HCT116 (cell line): Measurements from ENCODE around the gene ELANE. TPM values are rescaled to one million over a fixed set of nuclear protein-coding genes. Genes with fewer than 3 reads are reported as not detected.

ENCODE experiments used
- ATAC-seq: fragments of 200-7000 bp; cut with Tn5 transposase; 2 replicates; pipeline ENCODE4 v1.9.1; 2020; ENCODE audit warnings: mild to moderate bottlenecking, moderate library complexity
- BruUV-seq: library from RNA; stranded (reverse); fragments of 400-500 nt; replicated peaks from 2 replicates; lab custom pipeline; 2021; lab: Mats Ljungman, UMichigan
- CTCF ChIA-PET: fragments of 300-600 bp; sonication (Branson Sonifier 250); formaldehyde crosslinking; loops from one replicate; lab custom pipeline; 2021; ENCODE audit warnings: antibody characterized with exemption; lab: Charles Lee
- POLR2A ChIA-PET: fragments of 300-600, 350-600 bp; sonication (Branson Sonifier 250); formaldehyde crosslinking; loops from one replicate; lab custom pipeline; 2021; ENCODE audit warnings: antibody characterized with exemption; lab: Charles Lee
- RAD21 ChIA-PET, 2 experiments: fragments of 300-600 bp; sonication (Branson Sonifier 250); formaldehyde crosslinking; loops; one replicate each; lab custom pipeline; 2023; ENCODE audit warnings: low total read pairs in 2 of 2; ENCODE audit not compliant: uncharacterized antibody in 2 of 2, unreplicated experiment in 2 of 2, low non-redundant PET in 1 of 2; lab: Charles Lee
- DNase-seq: peaks from one replicate; pipeline ENCODE4 v3.0.0-alpha.2; 2010; ENCODE audit warnings: low read depth, low spot score
- H2AFZ ChIP-seq: fragments of 200-600 bp; shearing (Covaris generic), sonication (generic); 2 replicates; pipeline ENCODE4 v1.6.1; 2017; ENCODE audit warnings: low read depth, mixed run types, mixed read lengths, antibody characterized with exemption, low read length; ENCODE audit not compliant: poor library complexity, severe bottlenecking
- H3K27ac ChIP-seq: 2 replicates; pipeline ENCODE4 v1.5.1; 2012; ENCODE audit warnings: low read depth, low read length
- H3K27me3 ChIP-seq: fragments of 200-600 bp; sonication (generic); 2 replicates; pipeline ENCODE4 v1.6.1; 2016; ENCODE audit warnings: mixed run types, low read length, mixed read lengths; ENCODE audit not compliant: insufficient read depth
- H3K36me3 ChIP-seq, 2 experiments: fragments of 200-500 bp in 1 of 2; fragments of 200-600 bp in 1 of 2; sonication (Bioruptor generic) in 1 of 2; sonication (generic) in 1 of 2; 2 replicates each; pipeline versions ENCODE4 v1.5.1 to v1.6.1; 2014 to 2016; ENCODE audit warnings: low read length in 2 of 2, inconsistent platforms in 1 of 2, mixed read lengths in 1 of 2, mixed run types in 1 of 2; ENCODE audit not compliant: insufficient read depth in 2 of 2, control insufficient read depth in 1 of 2
- H3K4me1 ChIP-seq, 2 experiments: fragments of 200-600 bp in 1 of 2; sonication (generic) in 1 of 2; 2 replicates each; pipeline versions ENCODE4 v1.5.1 to v1.6.1; 2012 to 2017; ENCODE audit warnings: low read length in 2 of 2, inconsistent platforms in 1 of 2, mild to moderate bottlenecking in 1 of 2, mixed read lengths in 1 of 2, mixed run types in 1 of 2, moderate library complexity in 1 of 2; ENCODE audit not compliant: insufficient read depth in 2 of 2, control insufficient read depth in 1 of 2
- H3K4me2 ChIP-seq: fragments of 200-600 bp; sonication (generic); 2 replicates; pipeline ENCODE4 v1.6.1; 2017; ENCODE audit warnings: mixed run types, low read length, mixed read lengths
- H3K4me3 ChIP-seq, 2 experiments: fragments of 200-600 bp in 1 of 2; sonication (generic) in 1 of 2; replicated peaks in 1 of 2; 2 replicates each; pipeline ENCODE4 v1.5.1; 2011 to 2016; ENCODE audit warnings: low read length in 2 of 2, control low read depth in 1 of 2, low read depth in 1 of 2, mild to moderate bottlenecking in 1 of 2, mixed read lengths in 1 of 2, mixed run types in 1 of 2
- H3K79me2 ChIP-seq: fragments of 200-600 bp; sonication (generic); 2 replicates; pipeline ENCODE4 v1.6.1; 2017; ENCODE audit warnings: mild to moderate bottlenecking, mixed run types, low read length, moderate library complexity, mixed read lengths; ENCODE audit not compliant: insufficient read depth
- H3K9ac ChIP-seq: fragments of 200-600 bp; sonication (generic); 2 replicates; pipeline ENCODE4 v1.6.1; 2016; ENCODE audit warnings: low read length, mixed read lengths
- H3K9me2 ChIP-seq: fragments of 200-600 bp; sonication (generic), shearing (Covaris generic); 2 replicates; pipeline ENCODE4 v1.6.1; 2017; ENCODE audit warnings: mixed run types, mild to moderate bottlenecking, moderate library complexity; ENCODE audit not compliant: insufficient read depth
- H3K9me3 ChIP-seq, 2 experiments: fragments of 200-500 bp in 1 of 2; fragments of 200-600 bp in 1 of 2; sonication (Bioruptor generic) in 1 of 2; sonication (generic) in 1 of 2; 2 replicates each; pipeline ENCODE4 v1.6.1; 2014 to 2017; ENCODE audit warnings: low read length in 2 of 2, mixed read lengths in 2 of 2, inconsistent platforms in 1 of 2, low read depth in 1 of 2, mild to moderate bottlenecking in 1 of 2, mixed run types in 1 of 2, moderate library complexity in 1 of 2; ENCODE audit not compliant: control insufficient read depth in 1 of 2, insufficient read depth in 1 of 2
- H4K20me1 ChIP-seq: fragments of 200-600 bp; sonication (generic), shearing (Covaris generic); 2 replicates; pipeline ENCODE4 v1.6.1; 2017; ENCODE audit warnings: mixed run types, mild to moderate bottlenecking, moderate library complexity; ENCODE audit not compliant: insufficient read depth
- EGR1 ChIP-seq: IDR thresholded peaks from 2 replicates; pipeline ENCODE4 v1.6.1; 2012; ENCODE audit warnings: low read depth
- EZH2phosphoT487 ChIP-seq: fragments of 200-600 bp; IDR thresholded peaks from 2 replicates; pipeline ENCODE4 v1.6.1; 2018; ENCODE audit warnings: antibody characterized with exemption, borderline replicate concordance
- JUND ChIP-seq: IDR thresholded peaks from 2 replicates; pipeline ENCODE4 v1.6.1; 2012
- SIN3A ChIP-seq: IDR thresholded peaks from 2 replicates; pipeline ENCODE4 v1.6.1; 2012; ENCODE audit warnings: low read depth
- SRF ChIP-seq: IDR thresholded peaks from 2 replicates; pipeline ENCODE4 v1.6.1; 2012; ENCODE audit warnings: low read depth
- ZFX ChIP-seq: fragments of 450-650 bp; IDR thresholded peaks from 2 replicates; pipeline ENCODE4 v1.6.1; 2017
- intact Hi-C: fragments of 100-400 bp; cut with micrococcal nuclease; formaldehyde crosslinking; loops from 2 replicates; pipeline ENCODE4 v1.10.0; 2022
- total RNA-seq: library from RNA; stranded (reverse); gene quantifications from one replicate; pipeline ENCODE4 v1.2.1, GENCODE V29; 2021; ENCODE audit not compliant: unreplicated experiment
- TF ChIP-seq, protein P1 (sequence below): IDR thresholded peaks from 2 replicates; pipeline ENCODE4 v1.6.1; 2011; ENCODE audit warnings: mild to moderate bottlenecking, low read length, moderate library complexity; ENCODE audit not compliant: insufficient replicate concordance; ENCODE audit errors: extremely low read depth

The ELANE gene
- total RNA-seq, 1 experiment from 2014 or later: not detected

DNA sequence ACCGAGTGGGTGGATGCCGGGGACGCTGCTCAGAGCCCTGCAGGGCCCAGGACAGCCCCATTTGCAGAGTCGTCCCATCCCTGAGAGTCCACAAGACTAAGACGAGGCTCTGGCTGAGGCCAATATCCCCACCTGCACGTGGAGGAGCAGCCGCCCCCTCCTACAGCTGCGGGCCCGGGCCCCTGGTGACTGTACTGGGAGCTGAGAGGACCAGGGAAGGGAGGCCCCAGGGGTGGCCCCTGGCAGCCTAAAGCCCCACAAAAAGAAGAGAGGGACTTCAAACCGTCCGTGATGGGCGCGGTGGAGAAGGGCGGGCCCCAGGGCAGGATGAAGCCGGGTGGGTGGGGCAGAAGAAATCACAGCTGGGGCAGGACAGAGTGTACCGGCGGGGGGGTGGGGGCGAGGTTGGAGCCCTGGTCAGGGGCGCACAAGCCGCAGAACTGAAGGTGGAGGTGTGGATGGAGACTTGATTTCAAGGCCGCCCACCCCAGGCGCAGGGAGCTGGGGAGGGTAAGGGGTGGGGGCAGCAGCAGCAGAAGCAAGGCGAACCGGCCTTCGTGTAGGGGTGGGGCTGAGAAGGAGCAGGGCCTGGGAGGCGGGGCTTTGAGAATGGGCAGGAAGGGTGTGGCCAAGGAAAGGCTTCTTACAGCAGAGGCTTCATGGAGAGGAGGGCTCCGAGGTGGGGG, 20.3 kb downstream of the ELANE start:
- H3K9me3 ChIP-seq: no peaks in the 10 kb centered on the region
- ChIA-PET RAD21 (no interaction called here), CTCF (no interaction called here), POLR2A (interaction anchor here (1.4 kb wide), 1 partner anchor 21 kb away, joined by 5 read pairs; the partner anchor contains the start of genes MED16 and RNU6-9)
- ATAC-seq (peak; percentile 73), DNase-seq (peak; percentile 61)
- H3K4me3 ChIP-seq: no peak overlapping the region
- H2AFZ ChIP-seq: no peak overlapping the region
- no peaks in the 10 kb centered on the region for H4K20me1 ChIP-seq
- no peaks in the 10 kb centered on the region for H3K27me3 ChIP-seq
- peaks cover 19 to 36% of the 10 kb centered on the region in 2 experiments for H3K4me1 ChIP-seq
- intact Hi-C loops: no loop called here
- H3K4me2 ChIP-seq: peak overlapping the region; percentile 61
- no TSS peak for BruUV-seq
- H3K79me2 ChIP-seq: no peaks in the 10 kb centered on the region
- peak overlapping the region; percentile 40 for H3K9ac ChIP-seq
- peak overlapping the region; percentile 75 for H3K27ac ChIP-seq
- H3K9me2 ChIP-seq: no peaks in the 10 kb centered on the region
- peaks cover 5 to 18% of the 10 kb centered on the region in 2 experiments; a peak in 2 of 4 replicates for H3K36me3 ChIP-seq
- TF ChIP-seq SRF: no peak
- TF ChIP-seq JUND: no peak
- TF ChIP-seq, protein P1, sequence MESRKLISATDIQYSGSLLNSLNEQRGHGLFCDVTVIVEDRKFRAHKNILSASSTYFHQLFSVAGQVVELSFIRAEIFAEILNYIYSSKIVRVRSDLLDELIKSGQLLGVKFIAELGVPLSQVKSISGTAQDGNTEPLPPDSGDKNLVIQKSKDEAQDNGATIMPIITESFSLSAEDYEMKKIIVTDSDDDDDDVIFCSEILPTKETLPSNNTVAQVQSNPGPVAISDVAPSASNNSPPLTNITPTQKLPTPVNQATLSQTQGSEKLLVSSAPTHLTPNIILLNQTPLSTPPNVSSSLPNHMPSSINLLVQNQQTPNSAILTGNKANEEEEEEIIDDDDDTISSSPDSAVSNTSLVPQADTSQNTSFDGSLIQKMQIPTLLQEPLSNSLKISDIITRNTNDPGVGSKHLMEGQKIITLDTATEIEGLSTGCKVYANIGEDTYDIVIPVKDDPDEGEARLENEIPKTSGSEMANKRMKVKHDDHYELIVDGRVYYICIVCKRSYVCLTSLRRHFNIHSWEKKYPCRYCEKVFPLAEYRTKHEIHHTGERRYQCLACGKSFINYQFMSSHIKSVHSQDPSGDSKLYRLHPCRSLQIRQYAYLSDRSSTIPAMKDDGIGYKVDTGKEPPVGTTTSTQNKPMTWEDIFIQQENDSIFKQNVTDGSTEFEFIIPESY: no peak
- no peak for TF ChIP-seq ZFX
- no peak for TF ChIP-seq EZH2phosphoT487
- TF ChIP-seq EGR1: no peak
- no peak for TF ChIP-seq SIN3A
- TF ChIP-seq, all 23 proteins: peak for 0
